Esophagus muscularis mucosa (tissue), 4 donors: ENCODE data around the gene CRYGB.

Source experiments
- EP300 ChIP-seq: sonication (generic); formaldehyde crosslinking; IDR thresholded peaks from one replicate; pipeline ENCODE4 v1.6.1; 2017; ENCODE audit warnings: antibody characterized with exemption
- POLR2AphosphoS5 ChIP-seq, 2 donors: sonication (generic); formaldehyde crosslinking; IDR thresholded peaks; one replicate each; pipeline ENCODE4 v1.6.1; 2017; ENCODE audit warnings: antibody characterized with exemption in 2 of 2
- TF ChIP-seq, protein P1 (sequence below), 3 experiments: fragments of 200-600 bp in 2 of 3; fragments of 450-650 bp in 1 of 3; sonication (generic) in 2 of 3; IDR thresholded peaks; one replicate each; pipeline ENCODE4 v1.5.1; 2017 to 2019; ENCODE audit warnings: antibody characterized with exemption in 3 of 3, mild to moderate bottlenecking in 2 of 3, moderate library complexity in 1 of 3

DNA sequence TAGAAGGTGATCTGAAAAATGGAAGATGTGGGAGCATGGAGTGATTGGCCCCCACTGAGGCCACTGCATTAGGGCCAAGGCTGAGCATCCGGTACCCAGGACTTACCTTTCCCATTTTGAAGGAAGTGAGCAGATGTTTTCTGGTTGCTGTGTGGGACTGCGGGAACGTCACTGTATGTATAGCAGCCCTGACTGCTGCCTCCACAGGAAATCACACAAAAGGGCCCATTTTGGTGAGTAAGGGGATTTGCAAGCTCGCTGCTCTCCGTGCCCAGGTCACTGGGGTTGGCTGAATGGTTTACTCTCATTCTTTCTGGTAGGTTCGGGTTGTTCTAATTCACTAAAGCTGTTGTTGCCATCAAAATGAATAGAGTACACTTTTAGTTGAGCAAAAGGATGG is at the start of gene CRYGB:
- TF ChIP-seq, protein P1, sequence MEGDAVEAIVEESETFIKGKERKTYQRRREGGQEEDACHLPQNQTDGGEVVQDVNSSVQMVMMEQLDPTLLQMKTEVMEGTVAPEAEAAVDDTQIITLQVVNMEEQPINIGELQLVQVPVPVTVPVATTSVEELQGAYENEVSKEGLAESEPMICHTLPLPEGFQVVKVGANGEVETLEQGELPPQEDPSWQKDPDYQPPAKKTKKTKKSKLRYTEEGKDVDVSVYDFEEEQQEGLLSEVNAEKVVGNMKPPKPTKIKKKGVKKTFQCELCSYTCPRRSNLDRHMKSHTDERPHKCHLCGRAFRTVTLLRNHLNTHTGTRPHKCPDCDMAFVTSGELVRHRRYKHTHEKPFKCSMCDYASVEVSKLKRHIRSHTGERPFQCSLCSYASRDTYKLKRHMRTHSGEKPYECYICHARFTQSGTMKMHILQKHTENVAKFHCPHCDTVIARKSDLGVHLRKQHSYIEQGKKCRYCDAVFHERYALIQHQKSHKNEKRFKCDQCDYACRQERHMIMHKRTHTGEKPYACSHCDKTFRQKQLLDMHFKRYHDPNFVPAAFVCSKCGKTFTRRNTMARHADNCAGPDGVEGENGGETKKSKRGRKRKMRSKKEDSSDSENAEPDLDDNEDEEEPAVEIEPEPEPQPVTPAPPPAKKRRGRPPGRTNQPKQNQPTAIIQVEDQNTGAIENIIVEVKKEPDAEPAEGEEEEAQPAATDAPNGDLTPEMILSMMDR (IDR thresholded peaks at IDR 0.05) = no peak
- TF ChIP-seq EP300 (no peak), POLR2AphosphoS5 (IDR thresholded peaks at IDR 0.05) (no peak)
